HepG2 (cell line): ENCODE results near the gene TP73. TPM values are rescaled to one million over a fixed set of nuclear protein-coding genes. Genes with fewer than 3 reads are reported as not detected.

Source experiments
- BRD4 ChIP-seq: sonication (generic); formaldehyde crosslinking; IDR thresholded peaks from 2 replicates; pipeline ENCODE4 v1.4.0; 2020; ENCODE audit warnings: missing genetic modification reagents
- FIP1L1 ChIP-seq: fragments of 200-400 bp; formaldehyde crosslinking; IDR thresholded peaks from 2 replicates; pipeline ENCODE4 v1.6.1; 2018; ENCODE audit warnings: low read depth, mild to moderate bottlenecking, low read length, moderate library complexity, borderline replicate concordance; ENCODE audit not compliant: insufficient read depth
- HDAC1 ChIP-seq: sonication (generic); formaldehyde crosslinking; IDR thresholded peaks from 2 replicates; pipeline ENCODE4 v1.5.1; 2020; ENCODE audit warnings: mild to moderate bottlenecking, missing genetic modification reagents
- HNRNPLL ChIP-seq: fragments of 200-400 bp; formaldehyde crosslinking; IDR thresholded peaks from 2 replicates; pipeline ENCODE4 v1.6.1; 2017; ENCODE audit warnings: mild to moderate bottlenecking, low read depth, low read length; ENCODE audit not compliant: poor library complexity, severe bottlenecking
- KLF15 ChIP-seq: sonication (generic); formaldehyde crosslinking; IDR thresholded peaks from 2 replicates; pipeline ENCODE4 v1.8.1; 2023; ENCODE audit warnings: borderline replicate concordance, mild to moderate bottlenecking, inconsistent platforms, missing genetic modification reagents, mixed read lengths
- NKX3-1 ChIP-seq: sonication (generic); formaldehyde crosslinking; IDR thresholded peaks from 2 replicates; pipeline ENCODE4 v1.5.0; 2020; ENCODE audit warnings: missing genetic modification reagents
- RBM39 ChIP-seq: fragments of 200-400 bp; formaldehyde crosslinking; IDR thresholded peaks from one replicate; pipeline ENCODE4 v1.6.1; 2018; ENCODE audit warnings: antibody characterized with exemption, mild to moderate bottlenecking, low read depth, low read length; ENCODE audit not compliant: poor library complexity, severe bottlenecking
- SATB2 ChIP-seq: sonication (generic); formaldehyde crosslinking; IDR thresholded peaks from 2 replicates; pipeline ENCODE4 v1.5.0; 2020; ENCODE audit warnings: missing genetic modification reagents
- SRSF1 ChIP-seq: fragments of 200-400 bp; formaldehyde crosslinking; optimal IDR thresholded peaks from 2 replicates; pipeline ENCODE3; 2017; ENCODE audit warnings: mild to moderate bottlenecking, low read depth, low read length, moderate library complexity
- TGIF2 ChIP-seq: IDR thresholded peaks from 2 replicates; pipeline ENCODE4 v1.6.1; 2016; ENCODE audit warnings: control low read depth, missing compliant biosample characterization
- UBTF ChIP-seq: sonication (generic); formaldehyde crosslinking; IDR thresholded peaks from 2 replicates; pipeline ENCODE4 v1.4.0; 2020; ENCODE audit warnings: mild to moderate bottlenecking, missing genetic modification reagents
- WIZ ChIP-seq: sonication (generic); formaldehyde crosslinking; IDR thresholded peaks from 2 replicates; pipeline ENCODE4 v1.5.1; 2020; ENCODE audit warnings: mild to moderate bottlenecking, missing genetic modification reagents
- ZNF572 ChIP-seq: sonication (generic); formaldehyde crosslinking; IDR thresholded peaks from 2 replicates; pipeline ENCODE4 v1.5.1; 2020; ENCODE audit warnings: mild to moderate bottlenecking, missing genetic modification reagents
- ZNF605 ChIP-seq: sonication (generic); formaldehyde crosslinking; IDR thresholded peaks from 2 replicates; pipeline ENCODE4 v1.8.0; 2022; ENCODE audit warnings: mild to moderate bottlenecking, missing genetic modification reagents
- ZNF619 ChIP-seq: sonication (generic); formaldehyde crosslinking; IDR thresholded peaks from 2 replicates; pipeline ENCODE4 v1.4.0; 2020; ENCODE audit warnings: mild to moderate bottlenecking, missing genetic modification reagents
- ZNF629 ChIP-seq: sonication (generic); formaldehyde crosslinking; conservative IDR thresholded peaks from 2 replicates; pipeline ENCODE4 v1.5.0; 2020; ENCODE audit warnings: missing genetic modification reagents
- ZNF775 ChIP-seq: sonication (generic); formaldehyde crosslinking; IDR thresholded peaks from 2 replicates; pipeline ENCODE4 v1.4.0; 2020; ENCODE audit warnings: missing genetic modification reagents, mild to moderate bottlenecking, moderate library complexity, borderline replicate concordance
- polyA plus RNA-seq, 8 experiments: library from polyadenylated mRNA; depleted of rRNA in 3 of 8; stranded (reverse) in 7 of 8; unstranded in 1 of 8; fragments of >200 nt; fragmentation: Illumina TruSeq in 4 of 8; extraction: Trizol in 4 of 8; gene quantifications; 2 replicates each; pipeline versions ENCODE4 v1.2.1 to v1.2.3, GENCODE V29; 2011 to 2016; ENCODE audit warnings: low read depth in 4 of 8, missing spikeins in 1 of 8, mixed read lengths in 1 of 8; ENCODE audit not compliant: insufficient read depth in 1 of 8
- total RNA-seq, 5 experiments: library from RNA; depleted of rRNA; stranded (reverse); fragments of >200 nt; fragmentation: Illumina TruSeq; extraction: Trizol; gene quantifications; 2 replicates each; pipeline ENCODE4 v1.2.3, GENCODE V29; 2016; ENCODE audit warnings: low read depth in 1 of 5
- TF ChIP-seq, protein P1 (sequence below): sonication (generic); formaldehyde crosslinking; IDR thresholded peaks from 2 replicates; pipeline ENCODE4 v1.9.0; 2022; ENCODE audit warnings: low read depth, missing genetic modification reagents
- TF ChIP-seq, protein P2 (sequence below): sonication (generic); formaldehyde crosslinking; IDR thresholded peaks from 2 replicates; pipeline ENCODE4 v1.5.0; 2020; ENCODE audit warnings: mild to moderate bottlenecking, missing genetic modification reagents
- TF ChIP-seq, protein P3 (sequence below): sonication (generic); formaldehyde crosslinking; IDR thresholded peaks from 2 replicates; pipeline ENCODE4 v1.4.0; 2020; ENCODE audit warnings: missing genetic modification reagents; ENCODE audit errors: not compliant biosample characterization

TP73 gene
- total and polyA plus RNA-seq, 2 of the 13 experiments (the other 11 are each of a cell fraction or from before 2014, with no cell fraction given): 0.49 to 1.1 TPM

DNA sequence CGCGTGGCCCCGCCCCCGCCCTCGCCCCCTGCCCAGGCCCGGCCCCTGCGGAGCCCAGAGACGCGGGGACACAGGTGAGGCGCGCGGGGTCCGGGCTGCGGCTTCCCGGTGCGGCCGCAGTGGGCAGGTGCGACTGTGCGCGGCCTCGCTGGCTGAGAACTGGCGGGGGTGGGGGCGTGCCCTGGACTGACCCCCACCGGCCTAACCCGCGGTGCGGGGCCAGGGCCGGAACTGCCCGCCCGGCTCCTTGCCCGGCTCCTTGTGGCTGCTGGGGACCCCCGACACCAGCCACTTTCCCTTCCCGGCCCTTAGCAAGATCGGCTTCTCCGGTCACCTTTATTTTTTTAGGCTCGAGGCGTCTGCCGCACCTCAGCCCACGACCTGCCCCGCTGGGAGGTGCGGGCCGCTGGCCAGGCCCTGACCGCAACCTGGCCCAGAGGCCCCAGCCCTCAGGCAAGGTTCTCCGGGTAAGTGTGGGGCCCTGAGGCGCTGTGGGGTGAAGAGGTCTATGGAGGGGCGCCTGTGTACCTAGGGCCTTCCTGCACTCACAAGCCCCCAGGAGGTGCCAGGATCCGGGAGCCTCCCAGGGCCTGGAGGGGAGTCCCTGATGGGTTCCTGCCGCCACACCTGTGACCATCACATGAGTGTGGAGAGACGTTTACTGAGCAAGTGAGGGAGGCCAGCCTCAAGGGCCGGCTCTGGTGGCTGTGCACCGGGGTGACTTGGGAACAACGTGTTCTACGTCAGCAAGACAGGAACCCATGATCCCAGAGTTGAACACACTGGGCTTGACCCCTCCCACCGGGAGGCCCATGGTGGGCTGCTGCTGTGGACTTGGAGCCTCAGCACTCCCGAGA lies 120.6 kb downstream of the TP73 start, which contains the start of gene SMIM1 (continued):
- TF ChIP-seq, protein P1, sequence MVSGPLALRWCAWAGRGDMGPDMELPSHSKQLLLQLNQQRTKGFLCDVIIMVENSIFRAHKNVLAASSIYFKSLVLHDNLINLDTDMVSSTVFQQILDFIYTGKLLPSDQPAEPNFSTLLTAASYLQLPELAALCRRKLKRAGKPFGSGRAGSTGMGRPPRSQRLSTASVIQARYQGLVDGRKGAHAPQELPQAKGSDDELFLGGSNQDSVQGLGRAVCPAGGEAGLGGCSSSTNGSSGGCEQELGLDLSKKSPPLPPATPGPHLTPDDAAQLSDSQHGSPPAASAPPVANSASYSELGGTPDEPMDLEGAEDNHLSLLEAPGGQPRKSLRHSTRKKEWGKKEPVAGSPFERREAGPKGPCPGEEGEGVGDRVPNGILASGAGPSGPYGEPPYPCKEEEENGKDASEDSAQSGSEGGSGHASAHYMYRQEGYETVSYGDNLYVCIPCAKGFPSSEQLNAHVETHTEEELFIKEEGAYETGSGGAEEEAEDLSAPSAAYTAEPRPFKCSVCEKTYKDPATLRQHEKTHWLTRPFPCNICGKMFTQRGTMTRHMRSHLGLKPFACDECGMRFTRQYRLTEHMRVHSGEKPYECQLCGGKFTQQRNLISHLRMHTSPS (CRISPR knock-in tag): 0 out of 2 replicates have a peak, but pooled peaks have one; percentile 25
- TF ChIP-seq, protein P2, sequence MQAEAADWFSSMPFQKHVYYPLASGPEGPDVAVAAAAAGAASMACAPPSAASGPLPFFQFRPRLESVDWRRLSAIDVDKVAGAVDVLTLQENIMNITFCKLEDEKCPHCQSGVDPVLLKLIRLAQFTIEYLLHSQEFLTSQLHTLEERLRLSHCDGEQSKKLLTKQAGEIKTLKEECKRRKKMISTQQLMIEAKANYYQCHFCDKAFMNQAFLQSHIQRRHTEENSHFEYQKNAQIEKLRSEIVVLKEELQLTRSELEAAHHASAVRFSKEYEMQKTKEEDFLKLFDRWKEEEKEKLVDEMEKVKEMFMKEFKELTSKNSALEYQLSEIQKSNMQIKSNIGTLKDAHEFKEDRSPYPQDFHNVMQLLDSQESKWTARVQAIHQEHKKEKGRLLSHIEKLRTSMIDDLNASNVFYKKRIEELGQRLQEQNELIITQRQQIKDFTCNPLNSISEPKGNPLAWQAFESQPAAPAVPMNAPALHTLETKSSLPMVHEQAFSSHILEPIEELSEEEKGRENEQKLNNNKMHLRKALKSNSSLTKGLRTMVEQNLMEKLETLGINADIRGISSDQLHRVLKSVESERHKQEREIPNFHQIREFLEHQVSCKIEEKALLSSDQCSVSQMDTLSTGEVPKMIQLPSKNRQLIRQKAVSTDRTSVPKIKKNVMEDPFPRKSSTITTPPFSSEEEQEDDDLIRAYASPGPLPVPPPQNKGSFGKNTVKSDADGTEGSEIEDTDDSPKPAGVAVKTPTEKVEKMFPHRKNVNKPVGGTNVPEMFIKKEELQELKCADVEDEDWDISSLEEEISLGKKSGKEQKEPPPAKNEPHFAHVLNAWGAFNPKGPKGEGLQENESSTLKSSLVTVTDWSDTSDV (CRISPR knock-in tag): peak; percentile 58; the same call in 1 of the 2 replicates
- no peak for TF ChIP-seq SRSF1
- TF ChIP-seq NKX3-1 (CRISPR knock-in tag): 0 out of 2 replicates have a peak, but pooled peaks have one; percentile 5
- TF ChIP-seq KLF15 (CRISPR knock-in tag): 0 out of 2 replicates have a peak, but pooled peaks have one; percentile 42
- peak; percentile 45 for TF ChIP-seq UBTF (CRISPR knock-in tag)
- TF ChIP-seq ZNF572 (CRISPR knock-in tag): no peak
- TF ChIP-seq ZNF629 (CRISPR knock-in tag): 0 out of 2 replicates have a peak, but pooled peaks have one; percentile 12
- TF ChIP-seq ZNF605 (CRISPR knock-in tag): peak; percentile 29; the same call in 1 of the 2 replicates
- no peak for TF ChIP-seq FIP1L1
- TF ChIP-seq, protein P3, sequence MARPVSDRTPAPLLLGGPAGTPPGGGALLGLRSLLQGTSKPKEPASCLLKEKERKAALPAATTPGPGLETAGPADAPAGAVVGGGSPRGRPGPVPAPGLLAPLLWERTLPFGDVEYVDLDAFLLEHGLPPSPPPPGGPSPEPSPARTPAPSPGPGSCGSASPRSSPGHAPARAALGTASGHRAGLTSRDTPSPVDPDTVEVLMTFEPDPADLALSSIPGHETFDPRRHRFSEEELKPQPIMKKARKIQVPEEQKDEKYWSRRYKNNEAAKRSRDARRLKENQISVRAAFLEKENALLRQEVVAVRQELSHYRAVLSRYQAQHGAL (CRISPR knock-in tag): no peak
- TF ChIP-seq HNRNPLL: peak; percentile 8
- no peak for TF ChIP-seq ZNF619 (CRISPR knock-in tag)
- TF ChIP-seq SATB2 (CRISPR knock-in tag): no peak
- peak; percentile 64 for TF ChIP-seq HDAC1
- no peak for TF ChIP-seq ZNF775 (CRISPR knock-in tag)
- TF ChIP-seq WIZ (CRISPR knock-in tag): no peak
- TF ChIP-seq TGIF2 (CRISPR knock-in tag): no peak
- no peak for TF ChIP-seq RBM39
- TF ChIP-seq BRD4 (CRISPR knock-in tag): no peak
